Epithelial cell of prostate (primary cell): ENCODE results near the gene C1orf52.
"Not testable (repeated sequence)": the region's sequence is repeated elsewhere in the genome, so short reads cannot be mapped to it uniquely, and the experiment has no call there.

ENCODE experiments used
- DNase-seq: peaks from one replicate; pipeline ENCODE4 v3.0.0-alpha.2; 2011; ENCODE audit warnings: low read depth, low spot score
- H3K27ac ChIP-seq: fragments of 450-650 bp; 2 replicates; pipeline ENCODE4 v1.5.1; 2017; ENCODE audit warnings: mild to moderate bottlenecking

The C1orf52 gene

GRCh38 chr1:85279458-85280080 lies 20.1 kb upstream of the C1orf52 start:
- H3K27ac ChIP-seq: peak overlapping the region; percentile 96
- DNase-seq: no peak

- DNase-seq: peak; percentile 96
- H3K27ac ChIP-seq: peak overlapping the region; percentile 96
Observed at GRCh38 chr1:85278853-85279314, 19.4 kb upstream of the C1orf52 start.

GRCh38 chr1:85277802-85278201 lies 18.3 kb upstream of the C1orf52 start:
- no peak for DNase-seq
- H3K27ac ChIP-seq: peak overlapping the region; percentile 96

- DNase-seq: no peak
- H3K27ac ChIP-seq: peak overlapping the region; percentile 96
Observed at GRCh38 chr1:85276978-85277639, 17.6 kb upstream of the C1orf52 start.

- DNase-seq: peak; percentile 99
- peak within 1 kb of the TSS; percentile 96 for H3K27ac ChIP-seq
Observed at GRCh38 chr1:85276215-85276977, 16.9 kb upstream of the C1orf52 start, which contains the start of gene BCL10. TSS of gene BCL10 (minus strand) at chr1:85276632. CDS start at chr1:85276352, 280 bp downstream.

GRCh38 chr1:85275701-85276214 lies 16.3 kb upstream of the C1orf52 start:
- no peak for DNase-seq
- peak overlapping the region; percentile 96 for H3K27ac ChIP-seq

- peak overlapping the region; percentile 96 for H3K27ac ChIP-seq
- peak; percentile 53 for DNase-seq
Observed at GRCh38 chr1:85274969-85275453, 15.5 kb upstream of the C1orf52 start.

- no peak for DNase-seq
- H3K27ac ChIP-seq: no peak overlapping the region
Observed at GRCh38 chr1:85273397-85273796, 13.9 kb upstream of the C1orf52 start.

GRCh38 chr1:85268801-85269585 lies 9.5 kb upstream of the C1orf52 start:
- H3K27ac ChIP-seq: no peak overlapping the region
- no peak for DNase-seq

- H3K27ac ChIP-seq: no peak overlapping the region
- DNase-seq: no peak
Observed at GRCh38 chr1:85267313-85267712, 7.9 kb upstream of the C1orf52 start.

GRCh38 chr1:85264150-85264549 lies 4.7 kb upstream of the C1orf52 start:
- DNase-seq: no peak
- peak overlapping the region; percentile 5 for H3K27ac ChIP-seq

- DNase-seq: no peak
- no peak overlapping the region for H3K27ac ChIP-seq
Observed at GRCh38 chr1:85262985-85263384, 3.5 kb upstream of the C1orf52 start.

GRCh38 chr1:85259912-85260274 lies 431 bp upstream of the C1orf52 start:
- DNase-seq: no peak
- H3K27ac ChIP-seq: peak overlapping the region; percentile 42

- DNase-seq: no peak
- H3K27ac ChIP-seq: peak overlapping the region; percentile 42
Observed at GRCh38 chr1:85258536-85259117, 835 bp downstream of the C1orf52 start.

- DNase-seq, H3K27ac ChIP-seq: not testable (repeated sequence)
Observed at GRCh38 chr1:85249042-85249441, 10.4 kb downstream of the C1orf52 start.

- H3K27ac ChIP-seq: peak overlapping the region; percentile 63
- no peak for DNase-seq
Observed at GRCh38 chr1:85245891-85246290, 13.6 kb downstream of the C1orf52 start.

- peak overlapping the region; percentile 63 for H3K27ac ChIP-seq
- DNase-seq: peak; percentile 26
Observed at GRCh38 chr1:85245456-85245855, 14.0 kb downstream of the C1orf52 start.

GRCh38 chr1:85244271-85245061 lies 15.0 kb downstream of the C1orf52 start:
- peak overlapping the region; percentile 63 for H3K27ac ChIP-seq
- DNase-seq: no peak

- DNase-seq: no peak
- no peak overlapping the region for H3K27ac ChIP-seq
Observed at GRCh38 chr1:85243372-85243771, 16.1 kb downstream of the C1orf52 start.
